ENCODE results near the gene CABLES2. TPM values are rescaled to one million over a fixed set of nuclear protein-coding genes. Genes with fewer than 3 reads are reported as not detected.

The CABLES2 gene
- total RNA-seq, 2 donors from 2014 or later, result 20.6 to 25.3 TPM

DNA sequence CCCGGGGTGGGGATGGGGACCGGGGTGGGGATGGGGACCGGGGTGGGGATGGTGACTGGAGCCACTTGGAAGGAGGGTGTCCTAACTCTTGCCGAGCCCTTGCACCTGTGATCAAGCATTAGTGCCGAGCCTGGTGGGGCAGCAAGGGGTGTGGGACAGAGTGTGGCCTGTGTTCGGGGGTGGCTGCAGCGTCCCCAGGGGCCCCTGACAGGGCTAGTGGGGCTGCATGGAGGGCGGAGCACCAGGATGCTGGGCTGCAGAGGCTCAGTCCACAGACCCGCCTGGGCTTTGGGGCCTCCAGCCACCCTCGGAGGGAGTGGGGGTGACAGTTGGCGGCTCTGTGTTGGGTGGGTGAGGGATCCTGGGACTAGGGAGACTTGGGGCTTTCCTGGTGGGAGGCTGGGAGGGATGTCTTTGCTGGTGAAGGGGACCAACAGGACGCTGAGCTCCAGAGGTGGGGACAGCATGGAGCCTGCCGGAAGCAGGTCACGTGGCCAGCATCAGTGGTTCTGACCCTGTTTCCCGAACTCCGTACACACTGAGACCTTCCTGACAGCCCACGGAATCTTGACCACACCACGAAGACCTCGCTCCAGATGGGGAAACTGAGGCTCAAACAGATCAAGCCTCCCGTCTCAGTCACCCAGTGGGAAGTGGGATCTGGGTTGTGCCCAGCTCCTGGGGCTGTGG lies 15.7 kb upstream of the CABLES2 start:
- intact Hi-C loops (cut with DNase I), result no loop called here
- ATAC-seq, result no peak

GRCh38 chr20:62421716-62421990 lies 14.6 kb upstream of the CABLES2 start:
- DNase-seq, result no peak
- no peak for ATAC-seq
- intact Hi-C loops (cut with DNase I), result no loop called here

More for the DNA sequence above, 15.7 kb upstream of the CABLES2 start:
- no peak for DNase-seq

- DNase-seq (no peak), ATAC-seq (no peak)
- intact Hi-C loops (cut with DNase I), result no loop called here
Measured at GRCh38 chr20:62420846-62421715, 14.0 kb upstream of the CABLES2 start.

- DNase-seq (no peak), ATAC-seq (no peak)
- intact Hi-C loops (cut with DNase I), result no loop called here
Measured at GRCh38 chr20:62419759-62420158, 12.7 kb upstream of the CABLES2 start.

- intact Hi-C loops (cut with DNase I), result no loop called here
Measured at GRCh38 chr20:62418709-62419487, 11.8 kb upstream of the CABLES2 start.

GRCh38 chr20:62417981-62418708 lies 11.1 kb upstream of the CABLES2 start:
- no peak for DNase-seq
- no peak for ATAC-seq
- intact Hi-C loops (cut with DNase I), result no loop called here

More at GRCh38 chr20:62418709-62419487, 11.8 kb upstream of the CABLES2 start:
- no peak for ATAC-seq
- DNase-seq, result no peak

- intact Hi-C loops (cut with DNase I), result no loop called here
- DNase-seq (no peak), ATAC-seq (no peak)
Measured at GRCh38 chr20:62416651-62417637, 9.9 kb upstream of the CABLES2 start.

- no peak for DNase-seq
- no peak for ATAC-seq
- intact Hi-C loops (cut with DNase I), result no loop called here
Measured at GRCh38 chr20:62415354-62416111, 8.4 kb upstream of the CABLES2 start.

DNA sequence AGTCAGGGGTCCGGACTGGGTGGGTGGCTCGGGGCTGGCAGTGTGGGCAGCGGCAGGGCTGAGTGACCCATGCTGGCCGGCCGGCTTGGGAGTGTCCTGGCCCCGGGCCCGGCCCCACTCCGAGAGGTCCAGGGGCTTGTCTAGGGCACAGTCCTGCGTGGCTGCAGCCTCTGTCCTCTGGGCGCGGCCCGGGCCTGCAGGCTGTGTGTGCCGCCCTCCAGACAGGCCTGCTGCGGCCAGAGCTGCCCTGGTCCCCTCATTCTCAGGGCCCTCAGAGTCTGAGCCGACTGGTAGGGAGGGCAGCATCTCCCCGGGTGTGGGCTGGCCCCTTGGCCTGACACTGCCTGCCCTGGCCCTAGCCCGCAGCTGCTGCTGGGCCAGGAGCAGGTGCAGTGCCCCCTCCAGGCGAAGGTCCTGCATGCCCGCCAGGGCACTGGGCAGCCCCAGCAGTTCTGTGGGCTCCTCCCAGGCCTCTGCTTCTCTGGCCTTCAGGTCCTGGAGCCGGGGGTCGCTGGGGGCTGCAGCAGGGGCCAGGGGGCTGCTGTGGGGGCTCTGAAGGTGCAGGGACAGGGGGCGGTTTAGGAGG lies 6.9 kb upstream of the CABLES2 start:
- ATAC-seq, result no peak
- DNase-seq, result no peak
- intact Hi-C loops (cut with DNase I), result no loop called here

DNA sequence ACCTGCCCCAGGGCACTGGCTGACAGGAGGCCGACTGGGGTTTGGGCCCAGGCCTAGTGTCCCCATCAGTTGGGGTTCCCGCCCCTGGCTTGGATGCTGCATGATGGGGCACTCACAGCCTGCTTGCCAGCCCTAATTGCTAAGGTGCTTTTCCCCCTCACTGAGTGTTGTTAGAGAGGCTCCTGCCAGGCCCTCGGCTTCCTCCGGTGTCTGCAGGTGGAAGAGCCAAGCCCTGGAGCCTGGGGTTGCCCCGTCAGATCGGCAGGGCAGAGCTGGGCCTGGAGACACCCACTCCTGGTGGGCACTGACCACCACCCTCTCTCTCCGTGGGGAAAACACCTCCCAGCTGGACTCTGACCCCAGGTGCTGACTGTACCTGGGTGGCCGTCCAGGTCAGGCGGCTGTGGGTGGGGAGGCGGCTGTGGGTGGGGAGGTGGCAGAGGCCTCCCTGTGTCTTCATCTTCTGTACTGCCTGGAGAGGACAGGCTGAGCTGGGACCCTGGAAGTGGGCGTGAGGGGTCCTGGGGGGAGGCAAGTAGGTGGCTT lies 6.0 kb upstream of the CABLES2 start:
- intact Hi-C loops (cut with DNase I), result no loop called here
- no peak for DNase-seq
- ATAC-seq, result no peak

GRCh38 chr20:62412194-62413024 lies 5.3 kb upstream of the CABLES2 start:
- DNase-seq (no peak), ATAC-seq (no peak)
- intact Hi-C loops (cut with DNase I), result no loop called here

GRCh38 chr20:62411479-62412193 lies 4.6 kb upstream of the CABLES2 start:
- intact Hi-C loops (cut with DNase I), result loop anchor here in 1 of 2 donors (2.0 kb wide), 1 partner anchor 85 kb away; no protein-coding TSS in a partner anchor
- DNase-seq, result no peak
- ATAC-seq, result no peak

DNA sequence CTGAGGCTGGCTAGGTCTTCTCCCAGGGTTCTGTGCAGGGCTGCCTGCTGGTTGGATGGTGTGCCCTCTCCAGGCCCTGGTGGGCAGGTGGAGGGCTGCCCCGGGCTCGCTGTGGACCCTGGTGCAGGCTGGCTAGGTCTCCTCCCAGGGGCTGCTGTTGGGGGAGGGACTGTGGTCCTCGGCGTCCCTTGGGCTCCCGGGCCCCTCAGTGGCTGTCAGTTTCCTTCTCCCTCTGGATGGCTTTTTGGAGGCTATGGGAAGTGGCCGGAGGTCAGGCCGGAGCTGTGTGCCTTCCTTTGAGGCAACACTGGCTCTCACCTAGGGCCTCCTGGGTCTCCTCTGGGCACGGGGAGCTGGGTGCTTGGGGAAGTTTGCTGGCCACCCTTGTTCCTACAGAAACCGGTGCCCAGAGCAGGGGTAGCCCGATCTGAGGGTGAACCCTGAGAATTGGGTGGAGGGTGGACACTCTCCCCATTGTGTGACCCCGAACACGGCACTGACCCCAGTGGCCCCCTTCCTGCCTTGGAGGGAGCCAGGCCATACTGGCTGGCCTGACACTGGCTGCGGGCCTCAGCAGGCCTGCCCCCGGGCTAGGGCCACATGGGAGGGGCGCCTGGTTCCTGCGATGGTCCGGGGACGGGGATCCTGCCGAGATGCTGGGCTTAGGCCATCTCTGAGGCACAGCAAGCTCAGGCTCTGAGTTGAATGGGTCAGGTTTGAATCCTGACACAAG lies 3.8 kb upstream of the CABLES2 start:
- ATAC-seq, result no peak
- intact Hi-C loops (cut with DNase I), result loop anchor here in 1 of 2 donors (2.0 kb wide), 1 partner anchor 86 kb away; no protein-coding TSS in a partner anchor
- no peak for DNase-seq

DNA sequence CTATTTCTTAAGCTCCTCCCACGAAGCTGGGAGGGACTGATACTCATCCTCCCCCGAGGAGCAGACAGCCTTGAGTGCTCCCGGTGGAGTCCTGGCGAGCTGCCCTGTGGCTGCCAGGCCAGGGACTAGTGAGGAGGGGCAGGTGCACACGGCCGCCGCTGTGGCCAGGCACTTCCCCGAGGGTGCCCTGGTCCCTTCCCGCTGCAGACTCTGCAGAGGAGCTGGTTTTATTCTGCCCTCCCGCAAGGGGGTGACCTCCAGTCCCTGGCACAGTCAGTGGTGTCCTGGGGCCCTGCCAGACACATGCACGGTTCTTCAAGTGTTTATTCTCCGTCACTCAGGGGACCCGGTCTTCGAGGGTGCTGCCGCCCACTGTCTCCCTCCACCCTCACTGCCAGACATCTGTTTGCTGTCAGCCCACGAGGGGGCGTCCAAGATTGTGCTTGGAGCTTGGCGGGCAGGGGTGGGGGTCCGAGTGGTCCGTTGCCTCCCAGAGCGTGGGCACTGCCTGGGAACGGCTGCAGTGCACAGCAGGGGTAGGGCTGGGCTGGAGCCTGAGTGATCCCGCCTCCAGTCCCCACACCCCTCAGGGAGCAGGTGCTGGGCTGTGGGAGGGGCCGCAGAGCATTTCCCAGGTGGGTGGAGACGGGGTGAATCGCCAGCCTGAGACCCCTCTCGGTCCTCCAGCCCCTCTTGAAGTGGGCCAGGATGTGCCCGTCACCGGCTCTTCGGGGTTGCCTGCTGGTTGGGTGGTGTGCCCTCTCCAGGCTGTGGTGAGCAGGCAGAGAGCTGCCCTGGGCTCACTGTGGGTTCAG lies 3.1 kb upstream of the CABLES2 start:
- DNase-seq (peak; percentile 48), ATAC-seq (peak in 1 of 2 donors; percentile 10)
- intact Hi-C loops (cut with DNase I), result loop anchor here in 1 of 2 donors (2.0 kb wide), 1 partner anchor 87 kb away; no protein-coding TSS in a partner anchor

Measured in left cardiac atrium (tissue), 4 donors.